Thymus (tissue), 11 donors: ENCODE results near the gene DRAM1. TPM values are rescaled to one million over a fixed set of nuclear protein-coding genes. Genes with fewer than 3 reads are reported as not detected.

Experiments used
- DNase-seq, 9 donors: peaks; one replicate each; pipeline ENCODE4 v3.0.0-alpha.2; 2013; ENCODE audit warnings: low spot score in 9 of 9, low read depth in 6 of 9, missing footprints in 1 of 9
- H3K27ac ChIP-seq, 2 donors: one replicate each; pipeline ENCODE4 v1.5.1; 2013; ENCODE audit warnings: control low read depth in 1 of 2, low read depth in 1 of 2, low read length in 1 of 2, mild to moderate bottlenecking in 1 of 2, moderate library complexity in 1 of 2
- H3K27me3 ChIP-seq, 2 donors: one replicate each; pipeline ENCODE4 v1.5.1; 2013; ENCODE audit warnings: low read length in 1 of 2; ENCODE audit not compliant: control insufficient read depth in 2 of 2, insufficient read depth in 1 of 2
- H3K36me3 ChIP-seq, 2 donors: one replicate each; pipeline ENCODE4 v1.5.1; 2013; ENCODE audit warnings: low read length in 1 of 2, mild to moderate bottlenecking in 1 of 2, moderate library complexity in 1 of 2; ENCODE audit not compliant: control insufficient read depth in 2 of 2, insufficient read depth in 2 of 2
- H3K4me1 ChIP-seq, 2 donors: one replicate each; pipeline ENCODE4 v1.5.1; 2013; ENCODE audit warnings: low read length in 2 of 2; ENCODE audit not compliant: control insufficient read depth in 2 of 2, insufficient read depth in 2 of 2
- H3K4me3 ChIP-seq, 2 donors: one replicate each; pipeline ENCODE4 v1.5.1; 2013; ENCODE audit warnings: low read length in 2 of 2, control low read depth in 1 of 2, mild to moderate bottlenecking in 1 of 2
- H3K9me3 ChIP-seq, 2 donors: one replicate each; pipeline ENCODE4 v1.5.1; 2013; ENCODE audit warnings: low read length in 1 of 2, mild to moderate bottlenecking in 1 of 2; ENCODE audit not compliant: control insufficient read depth in 2 of 2, insufficient read depth in 1 of 2
- WGBS: extraction: QIAGEN DNeasy Blood & Tissue Kit; methylation state at CpG from one replicate; pipeline ENCODE4 v1.1.7; 2013; 5-methylcytosine and 5-hydroxymethylcytosine counted together
- polyA plus RNA-seq: library from polyadenylated mRNA; stranded (reverse); fragments of 200-250 nt; gene quantifications from one replicate; pipeline ENCODE4 v1.2.3, GENCODE V29; 2013
- total RNA-seq: library from RNA; stranded (reverse); fragments of 120-200 nt; gene quantifications from one replicate; pipeline ENCODE4 v1.2.4, GENCODE V29; 2013
- donor health status: healthy.

Gene DRAM1
- total and polyA plus RNA-seq, 2 donors = 8.2 to 18.5 TPM

DNA sequence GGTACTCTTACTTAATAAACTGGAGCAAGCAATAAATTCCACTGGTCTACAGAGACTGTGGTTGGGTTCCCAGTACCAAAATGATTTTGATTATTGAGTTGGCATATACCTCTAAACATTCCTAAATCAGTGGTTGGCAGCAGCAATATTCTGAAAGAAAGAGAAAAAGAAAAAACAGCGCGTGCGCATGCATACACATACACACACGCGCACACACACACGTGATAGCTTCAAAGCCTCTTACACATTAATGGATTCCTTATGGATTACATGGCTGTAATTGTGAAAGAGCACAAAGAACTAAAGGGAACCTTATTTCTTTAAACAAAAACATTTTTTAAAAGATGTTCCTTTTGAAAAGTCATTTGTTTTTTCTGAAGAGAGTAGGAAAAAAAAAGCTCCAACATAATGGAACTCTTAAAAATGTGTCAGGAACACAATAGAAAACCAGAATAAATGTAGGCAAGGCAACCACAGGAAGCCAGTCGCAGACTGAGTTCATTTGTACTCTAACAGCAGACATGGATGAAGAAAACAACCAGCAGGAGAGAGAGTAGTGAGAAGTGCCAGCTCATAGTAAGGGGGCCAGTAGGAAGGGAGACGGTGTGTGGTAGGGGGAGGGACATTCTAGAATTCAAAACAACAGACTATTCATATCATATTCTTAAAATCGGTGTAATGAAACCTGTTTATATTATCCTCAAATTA, 80.0 kb downstream of the DRAM1 start:
- DNase-seq = no peak
- Histone ChIP-seq H3K4me1 (no peaks in the 10 kb centered on the region), H3K27ac (no peak overlapping the region), H3K36me3 (no peaks in the 10 kb centered on the region), H3K9me3 (peaks cover 0 to 1% of the 10 kb centered on the region in 2 donors), H3K4me3 (no peak overlapping the region), H3K27me3 (no peaks in the 10 kb centered on the region)
- WGBS = 73% methylated on average over 9 of the region's 9 CpGs

DNA sequence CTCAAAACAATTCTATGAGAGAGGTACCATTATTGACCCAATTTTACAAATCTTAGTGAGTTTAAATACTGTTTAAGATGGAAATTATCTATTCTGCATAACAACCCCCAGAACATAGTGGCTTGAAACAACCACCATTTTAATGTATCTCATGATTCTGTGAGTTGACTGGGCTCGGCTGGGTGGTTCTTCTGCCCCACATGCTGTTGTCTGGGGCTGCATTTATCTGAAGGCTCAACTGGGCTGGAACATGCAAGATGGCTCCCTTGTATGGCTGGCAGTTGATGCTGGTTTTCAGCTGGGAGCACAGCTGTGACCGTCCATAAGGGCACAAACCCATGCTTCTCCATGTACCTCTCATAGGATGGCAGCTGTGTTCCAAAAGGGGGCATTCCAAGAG, 82.2 kb downstream of the DRAM1 start:
- Histone ChIP-seq H3K27ac (no peak overlapping the region), H3K4me1 (no peaks in the 10 kb centered on the region), H3K27me3 (no peaks in the 10 kb centered on the region), H3K4me3 (no peak overlapping the region), H3K9me3 (peaks cover 0 to 1% of the 10 kb centered on the region in 2 donors), H3K36me3 (no peaks in the 10 kb centered on the region)
- DNase-seq = no peak
- WGBS = 94% methylated on average over 2 of the region's 2 CpGs

DNA sequence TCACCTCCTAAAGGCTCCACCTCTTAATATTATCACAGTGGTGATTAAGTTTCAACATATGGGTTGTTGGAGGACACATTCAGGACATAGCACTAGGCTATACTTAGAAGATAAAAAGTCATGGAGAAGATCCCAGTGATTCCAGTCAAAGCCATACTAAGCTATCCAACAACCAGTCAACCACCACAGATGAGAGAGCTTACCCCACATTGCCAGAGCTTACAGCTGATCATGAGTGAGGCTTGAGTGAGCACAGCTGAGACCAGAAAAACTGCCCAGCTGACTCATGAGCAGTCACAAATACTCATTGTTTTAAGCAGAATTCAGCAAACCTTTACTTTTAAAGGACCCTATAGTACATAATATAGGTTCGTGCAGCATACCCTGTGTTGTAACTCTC, 85.1 kb downstream of the DRAM1 start:
- no peak for DNase-seq
- Histone ChIP-seq H3K27me3 (no peaks in the 10 kb centered on the region), H3K4me1 (peaks cover 3% of the 10 kb centered on the region in 2 donors), H3K9me3 (peaks cover 0 to 1% of the 10 kb centered on the region in 2 donors), H3K27ac (no peak overlapping the region), H3K4me3 (no peak overlapping the region), H3K36me3 (no peaks in the 10 kb centered on the region)
- 93% methylated on average over 1 of the region's 1 CpG for WGBS

DNA sequence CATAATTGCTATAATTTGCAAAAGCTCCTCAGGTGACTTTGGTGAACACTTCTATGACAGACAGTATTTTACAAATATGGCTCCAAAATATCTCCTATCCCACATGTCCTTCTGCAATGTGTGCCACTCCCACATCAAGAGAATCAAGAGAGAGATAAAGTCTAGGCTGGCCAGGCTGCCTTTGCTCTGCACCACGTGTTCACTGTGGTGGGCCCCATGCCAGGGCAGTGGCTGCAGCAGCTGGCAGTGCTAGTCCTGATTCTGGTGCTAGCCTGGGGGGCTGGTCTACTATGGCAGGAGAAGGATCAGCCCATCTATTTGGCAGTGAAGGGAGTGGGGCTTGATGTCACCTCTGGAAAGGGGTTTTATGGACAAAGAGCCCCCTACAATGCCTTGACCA, 86.3 kb downstream of the DRAM1 start:
- WGBS = 38% methylated on average over 1 of the region's 1 CpG
- H3K9me3 ChIP-seq = peaks cover 0 to 1% of the 10 kb centered on the region in 2 donors
- H3K27me3 ChIP-seq = no peaks in the 10 kb centered on the region
- H3K27ac ChIP-seq = no peak overlapping the region
- H3K36me3 ChIP-seq = no peaks in the 10 kb centered on the region
- peaks cover 8 to 9% of the 10 kb centered on the region in 2 donors for H3K4me1 ChIP-seq
- no peak for DNase-seq
- no peak overlapping the region for H3K4me3 ChIP-seq

DNA sequence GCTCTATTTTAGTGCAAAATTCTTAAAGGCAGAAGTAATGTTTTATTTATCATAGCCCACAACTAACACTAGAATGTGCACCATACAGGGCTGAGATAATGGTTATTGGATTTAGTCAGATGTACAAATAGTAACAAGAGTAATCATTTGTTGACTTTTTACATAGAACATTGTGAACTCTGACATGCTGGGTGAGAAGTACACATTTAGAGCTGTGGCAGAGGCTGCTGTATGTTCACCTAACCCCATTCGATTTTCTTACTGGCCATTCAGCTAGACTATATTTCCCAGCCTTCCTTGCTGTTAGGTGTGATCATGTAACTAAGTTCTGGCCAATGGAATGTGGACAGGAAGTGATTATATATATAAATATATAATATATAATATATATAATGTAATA, 89.1 kb downstream of the DRAM1 start:
- WGBS = 93% methylated on average over 1 of the region's 1 CpG
- Histone ChIP-seq H3K36me3 (no peaks in the 10 kb centered on the region), H3K4me3 (no peak overlapping the region), H3K9me3 (no peaks in the 10 kb centered on the region), H3K27ac (no peak overlapping the region), H3K27me3 (no peaks in the 10 kb centered on the region), H3K4me1 (peaks cover 8 to 9% of the 10 kb centered on the region in 2 donors)
- no peak for DNase-seq

DNA sequence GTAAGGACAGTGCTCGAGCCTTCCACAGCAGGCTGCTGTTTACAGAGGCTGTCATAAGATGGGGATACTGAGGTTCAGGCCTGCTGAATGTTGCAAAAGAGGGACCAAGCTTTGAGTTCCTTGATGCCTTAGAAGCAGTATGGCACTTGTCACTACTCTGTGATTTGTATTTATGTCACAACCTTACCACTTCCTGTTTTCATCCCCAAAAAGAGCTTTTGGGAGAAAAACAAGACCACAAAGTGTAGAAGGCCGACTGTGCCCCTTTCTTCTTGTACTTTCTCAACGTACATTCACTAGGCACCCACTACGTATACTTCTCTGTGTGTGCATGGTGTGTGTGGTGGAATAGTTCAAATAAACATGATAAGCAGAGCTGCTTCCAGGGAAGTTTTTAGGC, 90.1 kb downstream of the DRAM1 start:
- Histone ChIP-seq H3K4me1 (peaks cover 8 to 9% of the 10 kb centered on the region in 2 donors), H3K4me3 (no peak overlapping the region), H3K27me3 (no peaks in the 10 kb centered on the region), H3K27ac (peak overlapping the region in 1 of 2 donors; percentile 67), H3K36me3 (no peaks in the 10 kb centered on the region), H3K9me3 (no peaks in the 10 kb centered on the region)
- WGBS = 24% methylated on average over 4 of the region's 4 CpGs
- DNase-seq = peak in 8 of 9 donors; percentile 9 to 84 (median 44)

DNA sequence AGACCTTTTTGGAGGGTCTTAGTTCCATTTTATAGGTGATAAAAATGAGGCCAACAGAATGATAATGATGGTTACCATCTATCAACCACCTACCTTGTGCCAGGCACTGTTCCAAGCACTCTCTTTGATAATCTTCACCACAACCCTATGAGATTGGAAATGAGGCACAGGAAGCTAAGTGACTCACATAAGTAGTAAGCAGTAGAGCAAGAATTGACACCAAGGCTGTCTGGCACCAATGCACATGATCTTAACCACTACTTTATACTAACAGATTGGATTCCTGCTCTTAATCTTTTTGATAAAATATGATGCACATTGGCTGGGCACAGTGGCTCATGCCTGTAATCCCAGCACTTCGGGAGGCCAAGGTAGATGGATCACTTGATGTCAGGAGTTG, 91.4 kb downstream of the DRAM1 start:
- H3K27me3 ChIP-seq = no peaks in the 10 kb centered on the region
- no peaks in the 10 kb centered on the region for H3K9me3 ChIP-seq
- no peaks in the 10 kb centered on the region for H3K36me3 ChIP-seq
- H3K4me3 ChIP-seq = no peak overlapping the region
- no peak for DNase-seq
- H3K27ac ChIP-seq = no peak overlapping the region
- peaks cover 8 to 9% of the 10 kb centered on the region in 2 donors for H3K4me1 ChIP-seq
- 97% methylated on average over 1 of the region's 1 CpG for WGBS

Other genes with a start within 250 kb of the DRAM1 start
- gene CHPT1, start 179.9 kb upstream of the DRAM1 start, total RNA-seq = 12.8 TPM
- gene CHPT1, start 179.9 kb upstream of the DRAM1 start, polyA plus RNA-seq = 34.4 TPM
- gene SYCP3, start 138.1 kb upstream of the DRAM1 start, total RNA-seq = 0.76 TPM
- 1.4 TPM for gene SYCP3, start 138.1 kb upstream of the DRAM1 start, polyA plus RNA-seq
- 44.8 TPM for gene GNPTAB, start 46.6 kb upstream of the DRAM1 start, total RNA-seq
- 20.6 TPM for gene GNPTAB, start 46.6 kb upstream of the DRAM1 start, polyA plus RNA-seq
- 72.8 TPM for gene WASHC3, start 184.4 kb downstream of the DRAM1 start, total RNA-seq
- 74.0 TPM for gene WASHC3, start 184.4 kb downstream of the DRAM1 start, polyA plus RNA-seq
- 52.8 TPM for gene NUP37, start 242.5 kb downstream of the DRAM1 start, total RNA-seq
- 22.3 TPM for gene NUP37, start 242.5 kb downstream of the DRAM1 start, polyA plus RNA-seq
- gene PARPBP, start 242.6 kb downstream of the DRAM1 start, total RNA-seq = 16.2 TPM
- gene PARPBP, start 242.6 kb downstream of the DRAM1 start, polyA plus RNA-seq = 6.6 TPM